Skeletal muscle cell (primary cell): ENCODE data around the gene NOL9.
"Not testable (repeated sequence)": the region's sequence is repeated elsewhere in the genome, so short reads cannot be mapped to it uniquely, and the experiment has no call there.

Experiments used
- DNase-seq: peaks from one replicate; pipeline ENCODE4 v3.0.0-alpha.2; 2010; ENCODE audit warnings: low read depth
- H3K4me3 ChIP-seq: 2 replicates; pipeline ENCODE4 v1.5.1; 2011; ENCODE audit warnings: low read depth, mild to moderate bottlenecking, control low read depth, low read length, moderate library complexity

Gene NOL9

DNA sequence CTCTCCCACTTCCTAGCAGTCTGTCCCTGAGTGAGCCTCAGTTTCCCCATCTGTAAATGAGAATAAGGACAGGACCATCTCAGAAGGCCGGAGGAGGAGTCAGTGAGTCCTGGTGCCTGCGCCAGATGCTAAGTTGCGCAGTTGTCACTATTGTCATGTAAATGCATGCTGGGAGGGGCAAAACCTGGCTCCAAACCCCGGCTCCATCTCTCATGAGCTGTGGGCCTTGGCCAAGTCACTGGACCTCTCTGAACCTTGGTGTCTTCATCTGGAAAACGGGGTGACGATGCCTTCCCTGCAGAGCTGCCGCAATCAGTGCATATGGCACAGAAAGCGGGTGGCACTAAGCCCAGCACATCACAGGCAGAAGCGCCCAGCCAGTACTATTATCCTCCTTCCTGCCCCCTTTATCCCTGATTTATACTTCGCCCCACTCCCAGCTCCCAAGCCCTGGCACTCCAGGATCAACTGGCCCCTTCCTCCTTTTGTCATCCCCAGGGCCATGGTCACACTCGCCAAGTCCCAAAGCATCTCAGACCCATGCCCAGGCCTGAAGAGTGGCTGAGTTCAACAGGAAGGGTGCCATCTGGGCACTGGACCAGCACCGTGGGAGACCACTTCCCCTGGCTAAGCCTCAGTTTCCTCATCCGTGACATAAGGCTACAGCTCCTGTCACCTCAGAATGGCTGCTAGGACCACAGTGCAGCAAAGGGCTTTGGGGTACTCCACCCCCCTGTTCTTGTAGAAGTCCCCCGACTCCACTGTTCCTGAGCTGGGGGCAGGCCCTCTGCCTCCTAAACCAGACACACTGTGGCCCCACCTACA lies 58.6 kb downstream of the NOL9 start:
- peak overlapping the region; percentile 70 for H3K4me3 ChIP-seq
- no peak for DNase-seq

DNA sequence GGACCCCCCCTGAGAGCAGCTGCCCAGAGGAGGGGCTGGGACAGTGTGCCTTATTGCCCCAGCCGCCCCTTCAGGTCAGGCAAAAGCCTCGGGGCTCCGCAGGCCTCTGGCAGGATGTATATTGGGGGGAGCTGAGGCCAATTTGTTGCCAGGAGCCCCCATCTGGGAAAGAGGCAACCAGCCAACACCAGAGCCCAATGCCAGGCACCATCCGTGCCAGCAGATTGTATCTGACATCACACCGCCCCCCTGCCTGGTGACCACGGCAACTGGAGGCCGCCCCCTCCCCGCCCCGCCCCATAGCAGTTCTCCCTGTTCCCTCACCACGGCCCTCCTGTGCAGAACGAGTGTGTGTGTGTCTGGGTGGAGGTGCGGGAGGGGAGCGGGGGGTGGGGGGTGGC lies 59.3 kb downstream of the NOL9 start:
- DNase-seq, result no peak
- H3K4me3 ChIP-seq, result no peak overlapping the region

DNA sequence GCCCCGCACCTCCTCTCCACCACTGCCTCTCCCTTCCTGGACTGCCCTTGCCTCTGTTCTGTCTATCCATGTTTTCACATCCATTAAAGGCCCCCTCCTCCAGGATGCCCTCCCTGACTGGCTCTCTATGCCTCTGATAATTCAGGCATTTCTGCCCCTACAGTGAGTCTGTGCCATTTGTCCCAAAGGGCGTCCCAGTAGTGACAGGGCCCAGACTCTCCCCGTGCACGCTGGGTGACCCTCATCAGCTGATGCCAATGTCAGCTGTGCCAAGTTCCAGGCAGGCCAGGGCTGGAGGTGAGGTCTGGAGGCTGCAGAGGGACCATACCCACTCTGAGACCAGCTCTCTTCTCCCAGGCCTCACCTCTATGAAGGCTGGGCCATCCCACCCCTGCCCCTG lies 59.7 kb downstream of the NOL9 start:
- DNase-seq, result no peak
- no peak overlapping the region for H3K4me3 ChIP-seq

DNA sequence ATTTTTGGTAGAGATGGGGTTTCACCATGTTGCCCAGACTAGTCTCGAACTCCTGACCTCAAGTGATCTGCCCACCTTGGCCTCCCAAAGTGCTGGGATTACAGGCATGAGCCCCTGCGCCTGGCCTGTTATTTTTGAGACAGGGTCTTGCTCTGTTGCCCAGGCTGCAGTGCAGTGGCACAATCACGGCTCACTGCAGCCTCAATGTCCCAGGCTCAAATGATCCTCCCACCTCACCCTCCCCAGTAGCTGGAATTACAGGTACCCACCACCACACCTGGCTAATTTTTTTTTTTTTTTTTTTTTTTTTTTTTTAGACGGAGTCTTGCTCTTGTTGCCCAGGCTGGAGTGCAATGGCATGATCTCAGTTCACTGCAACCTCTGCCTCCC lies 60.5 kb downstream of the NOL9 start:
- not testable (repeated sequence) for DNase-seq, H3K4me3 ChIP-seq

DNA sequence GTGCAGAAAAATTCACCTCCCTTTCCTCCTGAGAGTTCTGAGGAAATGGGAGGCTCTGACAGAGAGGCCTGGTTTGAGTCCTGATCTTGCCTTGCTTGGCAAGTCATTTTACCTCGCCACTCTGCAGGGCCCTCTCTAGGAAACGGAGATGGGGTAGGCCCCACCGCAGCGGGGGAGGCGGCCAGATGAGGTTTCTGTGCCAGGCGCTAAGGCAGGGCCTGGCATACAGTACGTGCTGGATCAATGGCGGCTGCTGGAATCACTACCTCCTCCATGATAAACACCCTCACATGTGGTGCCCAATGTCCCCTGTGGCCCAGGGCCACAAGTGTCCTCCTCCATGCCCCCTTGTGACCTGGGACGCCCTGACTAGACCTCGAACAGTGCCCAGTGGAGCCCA lies 62.3 kb downstream of the NOL9 start:
- no peak overlapping the region for H3K4me3 ChIP-seq
- DNase-seq, result no peak

DNA sequence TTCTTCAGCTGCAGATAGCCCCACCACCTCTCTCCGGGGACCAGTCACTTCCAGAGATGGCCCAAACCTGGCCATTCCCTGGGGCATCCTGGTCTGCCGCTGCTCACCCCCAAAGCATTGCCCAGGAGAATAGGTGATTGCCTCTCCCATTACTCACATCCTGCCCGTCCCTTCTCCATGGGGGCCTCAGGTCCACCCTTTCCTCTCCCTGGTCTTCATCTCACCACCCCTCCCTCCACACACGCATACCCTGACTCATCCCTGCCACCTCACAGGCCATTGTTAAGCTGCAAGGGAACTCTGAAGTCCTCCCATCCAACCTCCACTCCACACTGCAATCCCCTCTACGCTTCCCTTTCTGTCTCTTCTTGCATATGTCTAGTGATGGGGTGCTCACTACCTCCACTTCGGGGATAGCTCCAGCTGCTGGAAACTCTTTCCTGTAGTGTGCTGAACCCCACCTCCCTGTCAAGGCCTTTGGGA lies 62.8 kb downstream of the NOL9 start, which contains the start of gene PLEKHG5:
Gene PLEKHG5 (minus strand): TSS at position 188 of the 483 bp plus-strand sequence. CDS start 14,096 bp downstream, outside the sequence.
- peak within 1 kb of the TSS; percentile 61 for H3K4me3 ChIP-seq
- DNase-seq, result peak; percentile 57

DNA sequence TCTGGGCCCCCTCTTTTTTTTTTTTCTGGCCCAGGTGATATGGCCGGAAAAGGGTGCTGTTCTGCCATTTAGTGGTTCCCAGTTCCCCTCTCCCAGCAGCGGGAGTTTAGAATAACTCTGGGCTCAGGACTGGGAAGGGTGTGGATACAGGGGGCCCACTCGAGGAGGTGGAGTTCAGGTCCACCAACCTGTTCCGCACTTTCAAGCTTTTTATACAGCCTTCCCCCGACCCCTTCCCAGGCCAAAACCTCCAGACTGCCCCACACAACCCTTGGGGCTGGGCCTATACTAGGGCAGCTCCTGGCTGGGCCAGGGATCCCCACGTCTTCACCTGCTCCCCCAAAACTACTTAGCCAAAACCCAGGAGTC lies 63.2 kb downstream of the NOL9 start:
- H3K4me3 ChIP-seq, result peak overlapping the region; percentile 61

DNA sequence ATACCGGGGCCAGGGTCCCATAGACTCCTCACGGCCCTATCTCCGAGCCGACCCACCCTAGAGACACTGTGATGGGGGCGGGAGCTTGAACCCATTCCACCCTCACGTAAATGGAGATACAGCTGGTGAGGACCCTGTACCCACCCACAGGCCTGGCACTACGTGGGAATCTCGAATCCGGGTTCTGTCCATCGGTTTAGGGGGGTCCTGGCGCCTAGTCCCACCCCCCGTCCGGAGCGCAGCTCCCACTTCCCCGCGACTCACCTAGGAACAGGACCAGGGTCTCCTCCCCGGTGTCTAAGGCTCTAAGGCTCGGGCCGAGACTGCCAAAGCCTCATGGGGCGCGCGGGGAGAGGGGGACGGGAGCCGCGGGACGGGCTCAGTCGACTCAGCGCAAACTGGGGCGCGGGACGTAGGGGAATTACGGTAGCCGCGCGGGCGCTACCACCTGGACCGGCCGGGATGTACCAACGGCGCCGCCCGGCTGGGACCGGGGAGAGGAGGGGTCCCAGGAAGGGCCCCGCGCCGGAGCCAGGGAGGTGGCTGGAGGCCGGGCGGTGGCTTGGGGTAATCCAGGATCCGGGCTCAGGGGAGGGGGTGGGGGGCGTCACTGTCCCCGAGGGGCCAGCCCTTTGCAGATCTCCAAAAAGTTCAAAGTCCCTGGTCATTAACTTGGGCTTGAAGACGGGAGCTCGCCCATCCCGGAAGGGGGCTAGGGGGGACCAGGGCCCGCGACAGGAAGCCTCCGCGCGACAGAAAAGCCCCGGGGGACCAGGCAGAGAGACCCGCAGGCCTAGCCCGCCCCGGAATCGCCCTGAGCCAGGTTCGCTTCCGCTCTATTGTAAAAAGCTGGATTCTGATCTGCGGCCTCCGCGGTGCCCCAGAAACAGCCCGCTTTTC lies 63.9 kb downstream of the NOL9 start:
- peak overlapping the region; percentile 61 for H3K4me3 ChIP-seq
- DNase-seq, result no peak

More for the DNA sequence above, 63.2 kb downstream of the NOL9 start:
- no peak for DNase-seq

DNA sequence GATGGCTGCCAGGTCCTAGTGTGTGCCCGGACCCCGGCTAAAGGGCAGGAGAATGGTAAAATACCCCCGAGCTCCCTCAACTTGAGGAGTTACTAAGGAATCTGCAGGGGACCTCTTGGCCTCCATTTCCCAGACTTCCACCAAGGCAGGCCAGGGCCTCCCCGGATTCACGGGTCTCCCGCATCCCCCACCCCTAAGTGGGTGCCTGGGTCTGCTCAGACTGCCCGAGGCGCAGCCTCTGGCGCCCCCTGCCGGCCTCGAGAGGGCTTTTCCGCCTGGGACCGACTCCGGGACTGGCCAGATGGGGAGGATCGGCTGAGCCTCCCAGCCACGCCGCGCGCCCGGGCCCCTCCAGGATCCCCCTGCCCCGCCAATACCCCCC lies 64.5 kb downstream of the NOL9 start:
- DNase-seq, result no peak
- H3K4me3 ChIP-seq, result peak overlapping the region; percentile 61

DNA sequence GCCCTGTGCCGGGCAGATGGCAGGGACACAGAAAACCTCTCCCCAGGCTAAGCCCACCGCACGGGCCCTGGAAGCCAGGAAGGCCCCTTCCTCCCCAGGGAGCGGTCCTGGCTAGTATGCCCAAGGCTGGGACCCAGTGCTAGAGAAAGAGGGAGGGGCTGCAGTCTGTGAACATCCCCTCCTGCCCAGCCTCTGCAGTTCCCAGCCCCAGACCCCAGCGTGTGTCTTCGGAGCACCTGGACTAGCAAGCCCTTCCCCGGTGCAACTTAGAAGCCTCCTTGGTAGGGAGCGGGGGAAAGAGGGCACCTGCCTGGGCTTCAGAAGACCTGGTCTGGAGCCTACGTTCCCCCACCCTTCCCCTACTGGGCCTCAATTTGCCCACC lies 64.9 kb downstream of the NOL9 start:
- peak overlapping the region; percentile 61 for H3K4me3 ChIP-seq

DNA sequence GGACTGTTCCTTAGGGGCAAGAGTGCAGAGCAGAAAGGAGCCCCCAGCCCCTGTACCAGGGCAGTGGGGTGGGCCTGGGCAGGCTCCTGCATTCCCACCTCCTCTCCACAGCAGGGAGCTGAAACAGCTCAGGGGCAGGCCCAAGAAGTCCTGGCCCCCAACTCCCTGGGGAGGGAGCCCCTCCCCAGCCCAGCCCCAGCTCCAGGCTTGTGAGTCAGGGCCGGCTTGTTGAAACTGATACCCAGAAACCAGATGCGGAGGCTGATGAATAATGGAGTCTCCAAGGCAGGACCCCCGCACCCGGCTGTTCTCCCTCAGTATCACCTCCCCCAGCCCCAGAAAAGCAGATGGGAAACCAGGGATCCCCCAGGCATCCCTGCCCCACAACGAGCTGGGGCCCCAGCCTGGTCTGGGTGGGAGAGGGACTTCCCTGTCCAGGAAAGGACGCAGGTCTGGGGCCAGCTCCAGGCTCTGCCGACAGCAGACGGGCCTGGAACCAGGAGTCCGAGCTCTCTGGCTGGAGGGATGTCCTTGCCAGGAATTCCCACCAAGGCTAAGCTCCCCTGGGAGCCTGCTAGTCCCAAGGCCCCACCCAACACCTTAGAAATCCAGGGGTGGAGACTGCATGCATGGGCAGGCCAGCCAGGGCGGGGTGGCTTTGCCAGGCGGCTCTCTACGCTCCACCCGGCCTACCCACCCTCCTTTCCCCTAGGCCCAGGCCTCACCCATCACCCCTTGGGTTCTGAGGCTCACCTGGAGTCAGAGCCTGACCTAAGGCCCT lies 65.5 kb downstream of the NOL9 start:
- no peak overlapping the region for H3K4me3 ChIP-seq
- no peak for DNase-seq

More for the DNA sequence above, 64.9 kb downstream of the NOL9 start:
- DNase-seq, result no peak

DNA sequence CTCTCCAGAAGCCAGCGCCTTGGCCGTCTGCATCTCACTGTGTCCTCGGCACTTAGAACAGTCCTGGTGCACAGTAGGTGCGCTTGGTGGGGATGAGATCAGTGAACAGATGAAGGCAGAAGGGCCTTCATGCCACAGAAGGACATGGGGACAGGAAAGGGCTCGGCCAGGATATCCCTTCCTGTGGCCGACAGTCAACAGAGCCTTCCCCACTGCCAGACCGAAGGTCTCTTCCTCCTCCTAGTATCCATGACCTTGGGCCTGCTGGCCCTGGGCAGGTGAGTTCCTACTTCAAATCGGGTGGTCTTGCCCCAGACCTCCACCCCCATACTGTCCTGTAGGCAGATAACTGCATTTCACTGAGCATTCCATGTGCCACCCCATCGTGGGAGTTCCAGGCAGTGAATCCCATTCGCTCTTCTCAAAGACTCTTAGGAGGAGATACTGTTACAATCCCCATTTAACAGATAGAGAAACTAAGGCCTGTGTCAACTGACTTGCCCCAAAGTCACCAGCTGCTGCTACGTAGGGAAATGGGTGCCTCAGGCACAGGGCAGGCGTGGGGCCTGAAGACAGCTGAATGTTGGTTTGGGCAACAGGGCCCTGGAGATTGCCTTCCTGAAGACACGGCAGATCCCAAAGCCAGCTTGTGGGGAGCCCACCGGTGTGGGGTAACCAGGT lies 66.4 kb downstream of the NOL9 start:
- H3K4me3 ChIP-seq, result no peak overlapping the region
- DNase-seq, result no peak

DNA sequence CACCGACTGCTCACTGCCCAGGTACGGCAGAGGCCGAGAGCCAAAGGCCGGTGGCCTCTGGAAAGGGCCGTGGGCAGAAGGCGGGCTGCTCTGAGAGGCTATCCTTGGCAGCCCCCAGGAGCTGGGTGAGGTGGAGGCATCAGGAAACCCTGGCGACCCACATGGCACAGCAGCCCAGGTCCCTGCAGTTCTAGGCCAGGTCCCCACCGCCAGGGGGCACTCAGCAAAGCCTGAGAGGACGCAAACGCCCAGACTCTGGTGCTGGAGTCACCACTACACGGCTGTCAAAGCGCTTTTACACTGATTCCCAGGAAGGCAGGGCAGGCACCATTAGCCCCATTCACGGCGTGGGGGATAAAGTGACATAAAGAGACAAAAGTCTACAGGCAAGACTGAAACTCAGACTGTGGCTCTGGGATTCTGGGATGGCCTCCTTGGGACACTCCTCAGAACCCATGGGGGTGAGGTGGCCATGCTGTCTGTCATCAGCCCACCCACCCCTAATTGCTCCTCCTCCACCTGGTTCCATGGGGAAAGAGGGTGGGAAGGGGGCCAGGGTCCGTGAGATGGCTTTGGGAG lies 67.8 kb downstream of the NOL9 start:
- H3K4me3 ChIP-seq, result peak overlapping the region; percentile 67
- no peak for DNase-seq

DNA sequence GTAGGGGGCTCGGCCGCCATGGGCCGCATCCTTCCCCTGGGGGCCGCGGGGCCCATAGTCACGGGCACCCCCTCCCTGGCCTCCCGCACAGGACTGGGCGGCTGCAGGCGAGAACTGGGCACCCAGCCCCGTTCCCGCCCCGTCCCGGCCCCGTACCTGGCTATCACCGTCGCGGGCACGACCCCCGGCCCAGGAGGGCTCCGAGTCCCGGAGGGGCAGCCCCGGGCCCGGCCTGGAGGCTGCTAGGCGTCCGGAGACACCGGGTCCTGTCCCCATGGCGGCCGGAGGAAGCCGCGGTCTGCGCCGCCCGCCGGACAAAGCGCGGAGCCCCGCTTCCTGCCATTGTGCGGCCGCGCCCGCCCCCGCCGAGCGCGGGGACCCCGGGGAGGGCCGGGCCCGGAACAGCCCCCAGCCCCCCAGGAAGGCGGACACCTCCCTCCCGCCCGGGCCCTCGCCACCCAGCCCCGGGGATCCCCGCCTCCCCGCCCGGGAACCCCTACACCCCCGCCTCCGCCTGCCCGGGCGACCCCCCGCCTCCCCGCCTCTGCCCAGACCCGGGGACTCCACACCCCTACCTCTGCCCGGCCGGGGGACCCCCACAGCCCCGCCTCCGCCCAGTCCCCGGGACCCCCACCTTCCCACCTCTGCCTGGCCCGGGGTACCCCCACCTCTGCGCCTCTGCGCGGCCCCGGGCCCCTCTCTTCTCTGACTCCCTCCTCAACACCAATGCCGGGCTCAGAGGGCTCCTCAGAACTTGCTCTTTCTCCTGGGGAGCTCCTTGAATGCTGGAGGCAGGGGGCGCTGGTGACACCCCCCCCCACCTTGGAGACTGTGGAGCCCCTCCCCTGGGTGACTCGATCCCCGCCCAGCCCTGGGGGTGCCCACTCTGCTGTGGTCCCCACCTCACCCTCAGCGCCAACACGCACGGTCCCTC lies 68.9 kb downstream of the NOL9 start:
- no peak for DNase-seq
- peak overlapping the region; percentile 67 for H3K4me3 ChIP-seq

DNA sequence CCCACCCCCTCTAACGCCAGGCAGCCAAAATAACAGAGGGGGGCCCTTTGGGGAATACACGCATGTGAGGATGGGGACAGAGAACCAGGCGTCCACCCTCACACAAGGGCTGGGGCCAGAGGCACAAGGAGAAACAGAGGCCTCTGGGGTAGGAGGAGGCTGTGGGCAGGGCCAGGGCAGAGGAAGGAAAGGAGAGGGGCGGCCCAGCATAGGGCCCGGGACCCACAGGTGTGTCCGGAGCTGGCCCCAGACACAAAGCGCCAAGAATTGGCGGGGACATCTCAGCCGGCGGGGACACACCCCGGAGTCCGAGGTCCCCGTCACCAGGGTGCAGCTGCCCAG lies 69.5 kb downstream of the NOL9 start:
- peak overlapping the region; percentile 67 for H3K4me3 ChIP-seq

DNA sequence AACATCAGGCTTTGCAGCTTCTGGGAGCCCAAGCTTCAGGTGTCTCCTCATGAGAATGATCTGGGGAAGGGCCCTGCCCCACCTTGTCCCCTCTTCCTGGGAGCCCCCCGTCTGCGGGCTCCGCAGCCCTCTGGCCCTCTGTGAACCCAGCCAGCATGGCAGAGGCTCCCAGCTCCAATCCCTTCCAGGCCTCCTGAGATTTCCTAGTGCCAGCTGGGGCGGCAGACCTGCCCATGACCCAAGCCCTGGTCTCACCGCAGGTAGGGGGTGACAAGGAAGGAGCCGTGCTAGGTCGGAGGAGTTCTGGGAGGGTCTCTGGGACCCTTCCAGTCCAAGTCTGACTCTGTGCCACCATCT lies 70.6 kb downstream of the NOL9 start:
- H3K4me3 ChIP-seq, result no peak overlapping the region

More for the DNA sequence above, 69.5 kb downstream of the NOL9 start:
- no peak for DNase-seq

DNA sequence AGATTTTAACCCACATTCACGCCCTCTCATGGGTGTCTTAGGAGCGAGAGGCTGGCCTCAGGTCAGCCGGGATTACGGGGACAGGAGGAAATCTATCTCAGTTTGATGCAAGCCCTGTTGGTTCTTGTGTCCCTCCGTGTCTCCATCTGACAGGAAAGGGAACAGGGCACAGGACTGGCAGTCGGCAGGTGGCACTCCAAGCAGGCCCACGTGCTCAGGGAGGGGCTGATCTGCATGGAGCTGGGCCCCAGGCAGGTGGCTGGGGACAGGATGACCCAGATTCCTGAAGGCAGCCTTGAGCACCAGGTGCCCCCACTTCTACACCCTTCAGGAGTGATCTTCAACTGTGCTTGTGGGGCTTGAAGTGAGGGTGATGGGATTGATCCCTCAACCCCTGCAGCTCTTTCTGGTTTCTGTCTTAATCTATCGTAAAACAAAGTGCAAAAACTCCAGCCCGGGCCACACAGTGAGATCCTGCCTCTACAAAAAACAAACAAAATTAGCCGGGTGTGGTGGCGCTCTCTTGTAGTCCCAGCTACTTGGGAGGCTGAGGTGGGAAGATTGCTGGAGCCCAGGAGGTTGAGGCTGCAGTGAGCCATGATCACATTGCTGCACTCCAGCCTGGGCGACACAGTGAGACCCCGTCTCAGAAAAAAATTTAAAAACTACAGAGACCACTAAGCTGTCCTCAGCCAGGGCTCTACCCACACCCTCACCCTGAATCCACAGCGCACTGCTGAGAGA lies 71.1 kb downstream of the NOL9 start:
- no peak for DNase-seq
- no peak overlapping the region for H3K4me3 ChIP-seq

More for the DNA sequence above, 70.6 kb downstream of the NOL9 start:
- no peak for DNase-seq
